Endodermal cell (in vitro differentiated cells): Measurements from ENCODE around the gene DNAH9. TPM values are rescaled to one million over a fixed set of nuclear protein-coding genes. Genes with fewer than 3 reads are reported as not detected.

ENCODE experiments used
- DNase-seq: peaks from one replicate; pipeline ENCODE4 v3.0.0-alpha.2; 2017
- H3K27ac ChIP-seq: 2 replicates; pipeline ENCODE4 v1.5.1; 2013; ENCODE audit warnings: mild to moderate bottlenecking, low read depth, low read length, moderate library complexity
- H3K27me3 ChIP-seq: 2 replicates; pipeline ENCODE4 v1.6.1; 2013; ENCODE audit warnings: mild to moderate bottlenecking, low read length, moderate library complexity; ENCODE audit not compliant: insufficient read depth, control insufficient read depth, poor library complexity, severe bottlenecking
- H3K36me3 ChIP-seq: 2 replicates; pipeline ENCODE4 v1.7.0; 2013; ENCODE audit warnings: mild to moderate bottlenecking, low read length, moderate library complexity; ENCODE audit not compliant: control insufficient read depth, insufficient read depth
- H3K4me1 ChIP-seq: one replicate; pipeline ENCODE4 v1.7.0; 2013; ENCODE audit warnings: low read length; ENCODE audit not compliant: control insufficient read depth, insufficient read depth
- H3K4me3 ChIP-seq: 2 replicates; pipeline ENCODE4 v1.5.1; 2013; ENCODE audit warnings: mild to moderate bottlenecking, low read length, moderate library complexity
- H3K9ac ChIP-seq: 2 replicates; pipeline ENCODE4 v1.6.1; 2013; ENCODE audit warnings: mild to moderate bottlenecking, low read length, moderate library complexity; ENCODE audit not compliant: poor library complexity, severe bottlenecking; ENCODE audit errors: extremely low read depth
- H3K9me3 ChIP-seq: 2 replicates; pipeline ENCODE4 v1.6.1; 2013; ENCODE audit warnings: mild to moderate bottlenecking, low read length, moderate library complexity; ENCODE audit not compliant: control insufficient read depth
- H3K27ac Mint-ChIP-seq: 2 replicates; pipeline ENCODE4 v1.8.0; 2020; ENCODE audit warnings: mixed read lengths
- H3K27me3 Mint-ChIP-seq: 2 replicates; pipeline ENCODE4 v1.8.0; 2021; ENCODE audit warnings: mild to moderate bottlenecking, mixed read lengths; ENCODE audit not compliant: insufficient read depth
- H3K36me3 Mint-ChIP-seq: 2 replicates; pipeline ENCODE4 v1.8.0; 2020; ENCODE audit warnings: low read depth, mixed read lengths
- H3K4me1 Mint-ChIP-seq: 2 replicates; pipeline ENCODE4 v1.8.0; 2020; ENCODE audit warnings: mixed read lengths
- H3K4me3 Mint-ChIP-seq: 2 replicates; pipeline ENCODE4 v1.8.0; 2020; ENCODE audit warnings: mild to moderate bottlenecking, moderate library complexity, mixed read lengths
- H3K9me3 Mint-ChIP-seq: 2 replicates; pipeline ENCODE4 v1.8.0; 2020; ENCODE audit warnings: mild to moderate bottlenecking, mixed read lengths
- WGBS, 2 experiments: methylation state at CpG; one replicate each; pipeline versions ENCODE4 v1.1.5 to v1.1.7; 2013; ENCODE audit warnings: missing lambda C conversion rate in 2 of 2, mixed read lengths in 1 of 2; ENCODE audit not compliant: insufficient coverage in 1 of 2, insufficient read length in 1 of 2; 5-methylcytosine and 5-hydroxymethylcytosine counted together
- long read RNA-seq, 4 experiments: library from polyadenylated mRNA in 2 of 4; library from RNA in 1 of 4; library from capped mRNA in 1 of 4; stranded (forward) in 3 of 4; unstranded in 1 of 4; transcript quantifications; one replicate each; pipeline ENCODE4 v2.0.0, GENCODE V29; 2020 to 2021; ENCODE audit warnings: inconsistent platforms in 1 of 4
- polyA plus RNA-seq, 2 experiments: library from polyadenylated mRNA; stranded (reverse); fragments of 50-300 nt; gene quantifications; one replicate each; pipeline ENCODE4 v1.2.3, GENCODE V29; 2013
- total RNA-seq, 2 donors: library from RNA; stranded (reverse); fragmentation: NEBNext Ultra II Directional in 1 of 2; extraction: Animal tissue kit (Norgen Biotek cat#: 25700) in 1 of 2; gene quantifications; 2 replicates in 1 of 2; 3 replicates in 1 of 2; pipeline ENCODE4 v1.2.1, GENCODE V29; 2021
- TF ChIP-seq, protein P1 (sequence below): fragments of 200-600 bp; sonication (generic); conservative IDR thresholded peaks from 2 replicates; pipeline ENCODE4 v1.5.0; 2021; ENCODE audit warnings: antibody characterized with exemption, mild to moderate bottlenecking

Gene DNAH9
- total RNA-seq = 1 to 10 TPM in 1 of 2 donors, under 1 TPM in 1; 0.64 to 1.2 TPM
- polyA plus RNA-seq (2013, experiment 1 of 2) = 1.5 TPM
- 2.0 TPM for polyA plus RNA-seq (2013, experiment 2 of 2)
- long read RNA-seq, experiment 1 = 0 reads
- long read RNA-seq, experiment 2, partial matches to known transcripts = 1 of 4 reads
- long read RNA-seq, experiment 2, other reads (novel, unspliced or antisense) = 1 of 4 reads
- long read RNA-seq, experiment 3, partial matches to known transcripts = 0 of 4 reads
- long read RNA-seq, experiment 3, other reads (novel, unspliced or antisense) = 2 of 4 reads
- long read RNA-seq, experiment 4 = 0 reads

GRCh38 chr17:11598274-11599221, at the start of gene DNAH9:
Gene DNAH9 (plus strand): TSS chr17:11598470. CDS start chr17:11598499, 29 bp downstream.
- Histone ChIP-seq H3K27ac (peak within 1 kb of the TSS; percentile 89), H3K4me3 (peak within 1 kb of the TSS; percentile 86), H3K9me3 (no peaks in the 10 kb centered on the region), H3K4me1 (no peaks in the 10 kb centered on the region), H3K36me3 (no peaks in the 10 kb centered on the region), H3K27me3 (peaks cover 40% of the 10 kb centered on the region), H3K9ac (peak within 1 kb of the TSS; percentile 83)
- Mint-ChIP-seq H3K36me3 (no peaks in the 10 kb centered on the region), H3K4me3 (peak within 1 kb of the TSS; percentile 53), H3K4me1 (peaks cover 8% of the 10 kb centered on the region), H3K27ac (no peak within 1 kb of the TSS), H3K27me3 (peaks cover 34% of the 10 kb centered on the region), H3K9me3 (no peaks in the 10 kb centered on the region)
- TF ChIP-seq, protein P1, sequence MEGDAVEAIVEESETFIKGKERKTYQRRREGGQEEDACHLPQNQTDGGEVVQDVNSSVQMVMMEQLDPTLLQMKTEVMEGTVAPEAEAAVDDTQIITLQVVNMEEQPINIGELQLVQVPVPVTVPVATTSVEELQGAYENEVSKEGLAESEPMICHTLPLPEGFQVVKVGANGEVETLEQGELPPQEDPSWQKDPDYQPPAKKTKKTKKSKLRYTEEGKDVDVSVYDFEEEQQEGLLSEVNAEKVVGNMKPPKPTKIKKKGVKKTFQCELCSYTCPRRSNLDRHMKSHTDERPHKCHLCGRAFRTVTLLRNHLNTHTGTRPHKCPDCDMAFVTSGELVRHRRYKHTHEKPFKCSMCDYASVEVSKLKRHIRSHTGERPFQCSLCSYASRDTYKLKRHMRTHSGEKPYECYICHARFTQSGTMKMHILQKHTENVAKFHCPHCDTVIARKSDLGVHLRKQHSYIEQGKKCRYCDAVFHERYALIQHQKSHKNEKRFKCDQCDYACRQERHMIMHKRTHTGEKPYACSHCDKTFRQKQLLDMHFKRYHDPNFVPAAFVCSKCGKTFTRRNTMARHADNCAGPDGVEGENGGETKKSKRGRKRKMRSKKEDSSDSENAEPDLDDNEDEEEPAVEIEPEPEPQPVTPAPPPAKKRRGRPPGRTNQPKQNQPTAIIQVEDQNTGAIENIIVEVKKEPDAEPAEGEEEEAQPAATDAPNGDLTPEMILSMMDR = no peak
- peak; percentile 100 for DNase-seq
- 0 to 1% methylated on average over 22 to 84 of the region's 84 CpGs for WGBS, 2 experiments

DNA sequence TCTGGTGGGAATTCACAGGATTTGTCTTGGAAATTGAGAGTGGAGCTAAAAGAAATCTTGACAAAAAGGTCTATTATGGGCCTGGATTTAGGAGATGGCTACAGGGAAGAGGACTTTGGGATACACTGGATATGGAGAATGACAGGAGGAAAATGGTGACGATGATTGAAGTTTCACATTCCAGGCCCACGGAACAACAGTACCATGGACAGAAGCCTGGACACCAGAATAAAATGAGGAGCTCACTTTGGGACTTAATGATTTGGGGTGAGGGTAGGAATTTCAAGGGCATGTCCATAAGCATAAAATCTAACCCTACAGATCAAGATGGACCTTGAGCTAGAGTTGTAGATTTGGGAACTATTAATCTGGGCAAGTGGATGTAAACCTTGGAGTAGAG, 47.8 kb upstream of the DNAH9 start:
- Mint-ChIP-seq H3K27me3 (peaks cover 7% of the 10 kb centered on the region), H3K4me3 (no peak overlapping the region), H3K9me3 (no peaks in the 10 kb centered on the region), H3K4me1 (peaks cover 7% of the 10 kb centered on the region), H3K36me3 (no peaks in the 10 kb centered on the region), H3K27ac (no peak overlapping the region)
- Histone ChIP-seq H3K27me3 (no peaks in the 10 kb centered on the region), H3K36me3 (no peaks in the 10 kb centered on the region), H3K4me1 (no peaks in the 10 kb centered on the region), H3K4me3 (no peak overlapping the region), H3K27ac (no peak overlapping the region), H3K9me3 (no peaks in the 10 kb centered on the region), H3K9ac (no peak overlapping the region)
- DNase-seq = no peak
- TF ChIP-seq, protein P1 = no peak
- 90 to 92% methylated on average over 2 of the region's 2 CpGs for WGBS, 2 experiments

- no peaks in the 10 kb centered on the region for H3K27me3 ChIP-seq
- no peaks in the 10 kb centered on the region for H3K4me1 ChIP-seq
- WGBS, 2 experiments = 50 to 77% methylated on average over 1 to 6 of the region's 6 CpGs
- no peak for DNase-seq
- H3K4me3 ChIP-seq = no peak overlapping the region
- H3K27ac ChIP-seq = no peak overlapping the region
- Mint-ChIP-seq H3K4me3 (no peak overlapping the region), H3K27me3 (peaks cover 11% of the 10 kb centered on the region), H3K4me1 (peaks cover 7% of the 10 kb centered on the region), H3K27ac (no peak overlapping the region), H3K9me3 (no peaks in the 10 kb centered on the region), H3K36me3 (no peaks in the 10 kb centered on the region)
- no peaks in the 10 kb centered on the region for H3K36me3 ChIP-seq
- H3K9me3 ChIP-seq = no peaks in the 10 kb centered on the region
- H3K9ac ChIP-seq = no peak overlapping the region
- TF ChIP-seq, protein P1 = no peak
Measured at GRCh38 chr17:11551442-11551841, 46.8 kb upstream of the DNAH9 start.
